HG02840 (cell line): ENCODE measurements around the gene GRID1.

Experiments used
- ATAC-seq: cut with Tn5 transposase; IDR thresholded peaks from one replicate; pipeline ENCODE4 v1.9.1; 2021; ENCODE audit warnings: mild to moderate bottlenecking, moderate library complexity, moderate number of reproducible peaks; ENCODE audit not compliant: unreplicated experiment, low FRiP score

Gene GRID1

GRCh38 chr10:85604136-85604725 is 762.4 kb downstream of the GRID1 start:
- no peak for ATAC-seq

- ATAC-seq: no peak
These were observed 763.2 kb downstream of the GRID1 start for GRCh38 chr10:85603151-85603940.

DNA sequence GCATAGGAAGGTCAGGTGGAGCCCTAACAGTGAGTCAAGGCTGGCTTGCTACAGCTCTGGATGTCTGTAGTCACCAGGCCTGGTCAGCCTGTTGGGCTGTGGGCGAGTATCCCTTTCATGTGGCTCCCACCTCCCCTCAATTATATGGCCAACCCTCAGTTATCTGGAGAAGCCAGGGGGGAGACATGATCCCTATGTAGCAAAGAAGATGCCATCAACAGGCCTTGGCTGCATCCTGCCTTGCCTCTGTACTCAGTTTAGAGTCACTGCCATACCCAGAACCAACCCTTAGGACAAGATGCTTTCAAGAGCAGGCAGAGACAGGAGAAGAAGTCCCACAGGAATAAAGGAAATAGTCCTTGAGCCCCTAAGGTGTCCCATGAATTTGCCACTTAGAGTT is 763.9 kb downstream of the GRID1 start:
- no peak for ATAC-seq

GRCh38 chr10:85602306-85602705 is 764.3 kb downstream of the GRID1 start:
- ATAC-seq: no peak

DNA sequence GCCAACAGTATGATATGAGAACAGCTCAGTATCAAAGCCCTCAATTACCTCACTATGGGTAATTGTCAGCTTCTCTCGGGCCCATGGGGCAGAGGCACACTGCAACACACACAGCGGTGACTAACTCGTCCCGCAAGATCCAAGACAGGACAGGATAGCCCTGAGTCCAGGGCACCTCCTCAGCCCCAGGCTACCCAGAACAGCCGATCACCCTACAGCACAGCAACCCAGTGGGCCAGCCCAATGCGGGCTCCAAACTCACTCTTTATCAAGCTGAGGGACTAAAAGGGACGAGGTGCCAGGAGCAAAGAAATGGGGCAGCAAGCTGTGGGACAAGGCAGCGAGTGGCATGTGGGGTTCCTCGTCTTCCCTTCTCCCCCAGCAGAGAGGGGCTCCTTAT is 765.1 kb downstream of the GRID1 start:
- ATAC-seq: no peak

GRCh38 chr10:85600744-85601081 is 765.9 kb downstream of the GRID1 start:
- ATAC-seq: no peak

DNA sequence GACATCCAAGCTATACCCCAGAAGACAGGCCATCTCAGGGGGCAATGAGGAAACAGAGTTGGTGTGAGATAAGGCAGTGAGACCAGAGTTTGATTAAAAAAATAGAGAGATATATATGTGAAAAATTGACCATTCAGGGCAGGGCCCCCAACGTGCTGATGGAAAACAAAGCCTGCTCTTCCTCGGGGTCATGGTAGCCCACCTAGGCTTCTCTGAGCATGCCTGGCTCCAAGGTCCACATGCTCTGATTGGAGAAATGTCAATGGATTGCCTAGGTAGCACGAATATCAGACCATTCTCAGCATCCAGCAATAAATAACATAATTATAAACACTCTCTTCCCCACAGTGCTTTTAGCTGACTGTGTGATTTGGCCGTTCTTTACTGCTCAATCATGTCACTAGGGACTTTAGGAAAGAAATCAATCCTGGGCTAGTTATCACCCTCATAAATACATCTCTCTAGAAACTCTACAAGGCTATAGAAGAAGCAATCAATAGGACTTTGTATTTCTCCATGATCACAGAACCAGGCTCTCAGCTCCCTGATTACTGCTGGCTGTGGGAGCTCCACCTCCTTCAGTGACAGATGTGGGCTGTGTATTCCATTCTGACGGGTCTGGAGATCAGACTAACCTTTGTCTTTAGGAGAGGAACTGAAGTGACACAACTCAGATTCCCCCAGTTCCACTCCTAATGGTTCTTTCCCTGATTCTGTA is 766.4 kb downstream of the GRID1 start:
- ATAC-seq: no peak

GRCh38 chr10:85599081-85599480 is 767.5 kb downstream of the GRID1 start:
- no peak for ATAC-seq

DNA sequence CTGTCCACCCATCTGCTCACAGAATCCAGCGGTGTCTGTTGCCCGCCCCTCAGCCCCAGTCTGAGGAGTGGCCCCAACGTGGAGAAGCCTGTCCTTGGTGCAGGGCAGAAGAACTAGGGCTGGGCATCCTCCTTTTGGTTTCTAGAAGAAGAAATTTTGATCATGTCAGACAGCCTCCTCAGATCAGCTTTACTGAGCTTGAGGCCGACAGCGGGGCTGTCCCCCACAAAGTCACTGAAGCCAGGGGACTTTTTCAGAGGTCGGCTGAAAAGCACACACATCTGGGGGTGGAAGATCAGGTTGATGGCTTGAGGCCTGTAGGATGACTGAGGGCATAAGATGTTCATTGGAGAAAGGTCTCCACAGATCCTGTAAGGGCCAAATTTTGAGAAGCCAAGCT is 767.9 kb downstream of the GRID1 start:
- no peak for ATAC-seq

- ATAC-seq: no peak
These were observed 769.6 kb downstream of the GRID1 start for GRCh38 chr10:85597006-85597405.

DNA sequence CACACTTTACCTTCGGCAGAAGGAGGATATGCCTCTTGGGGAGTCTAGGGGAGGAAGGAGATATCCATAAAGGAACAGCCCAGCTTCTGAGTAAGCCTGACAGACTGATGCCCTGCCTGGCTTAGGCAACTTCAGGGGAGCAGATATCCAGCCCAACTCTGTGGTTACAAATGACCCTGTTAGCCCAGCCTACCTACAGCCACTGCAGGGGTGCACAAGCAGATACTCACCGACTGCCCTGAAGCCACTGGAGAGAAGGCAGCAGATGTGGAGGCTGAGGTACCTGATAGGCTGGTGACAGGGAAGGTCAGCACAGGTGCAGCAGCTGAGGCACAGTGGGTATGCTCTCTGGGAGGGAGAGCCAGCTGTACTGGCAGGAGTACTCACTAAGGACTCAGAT is 770.2 kb downstream of the GRID1 start:
- no peak for ATAC-seq

- ATAC-seq: no peak
These were observed 772.4 kb downstream of the GRID1 start for GRCh38 chr10:85594239-85594638.

GRCh38 chr10:85593226-85593772 is 773.3 kb downstream of the GRID1 start:
- ATAC-seq: no peak

GRCh38 chr10:85581371-85581770 is 785.2 kb downstream of the GRID1 start:
- ATAC-seq: no peak

DNA sequence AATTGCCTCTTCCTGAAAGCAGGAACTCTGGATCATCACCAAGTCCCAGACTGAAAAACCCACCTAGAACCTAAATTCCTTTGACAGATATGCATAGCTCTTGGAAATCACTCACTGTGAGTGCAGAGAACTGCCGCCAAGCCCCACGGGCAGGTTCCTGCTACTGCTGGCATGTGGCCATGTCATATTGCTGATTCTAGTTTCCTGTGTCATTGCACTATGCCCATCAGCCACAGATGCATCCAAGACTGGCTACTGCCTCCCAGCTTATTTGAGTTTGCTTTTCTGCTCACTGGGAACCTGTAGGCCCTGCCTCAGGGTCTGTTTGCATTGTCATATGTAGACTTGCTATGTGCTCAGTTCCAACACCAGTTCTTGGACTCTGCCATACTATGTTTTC is 786.0 kb downstream of the GRID1 start:
- no peak for ATAC-seq

GRCh38 chr10:85578860-85579259 is 787.7 kb downstream of the GRID1 start:
- no peak for ATAC-seq

DNA sequence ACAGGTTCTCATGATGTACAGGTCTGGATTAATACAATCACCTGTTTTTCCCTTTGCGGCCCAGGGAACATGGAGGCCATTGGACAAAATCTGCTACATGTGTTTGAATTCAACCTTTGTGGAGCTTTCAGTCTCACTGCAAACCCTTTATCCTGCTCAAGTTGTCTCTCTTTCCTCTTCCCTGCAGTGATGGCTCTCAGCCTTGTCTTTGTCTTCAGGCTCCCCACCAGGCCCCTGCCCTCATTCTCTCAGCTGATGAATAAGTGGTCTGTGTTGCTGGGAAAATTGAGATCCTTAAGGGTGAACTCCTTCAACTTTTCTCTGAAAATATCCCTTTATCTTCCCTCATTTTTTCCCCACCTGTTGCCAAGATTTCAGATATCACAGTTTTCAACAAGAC is 791.2 kb downstream of the GRID1 start:
- ATAC-seq: no peak

DNA sequence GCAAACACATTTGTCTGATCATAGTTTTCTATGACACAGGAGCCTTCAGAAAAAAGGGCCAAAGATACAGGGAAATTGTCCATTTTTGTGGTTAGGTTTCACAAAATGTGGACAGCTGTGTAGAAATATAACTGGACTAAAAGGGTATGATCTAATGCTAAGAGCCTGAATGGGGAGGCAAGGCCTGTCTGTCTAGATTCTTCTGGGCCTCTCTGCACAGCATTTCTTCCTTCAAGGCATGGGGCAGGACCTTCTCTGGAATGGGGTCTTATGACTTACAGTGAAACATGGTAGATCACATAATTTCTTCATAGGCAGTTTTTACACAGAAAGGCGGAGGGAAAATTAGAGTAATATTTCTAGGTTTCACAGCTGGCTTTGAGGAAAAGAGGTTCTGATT is 795.7 kb downstream of the GRID1 start:
- ATAC-seq: no peak

GRCh38 chr10:85565381-85565780 is 801.2 kb downstream of the GRID1 start:
- no peak for ATAC-seq

DNA sequence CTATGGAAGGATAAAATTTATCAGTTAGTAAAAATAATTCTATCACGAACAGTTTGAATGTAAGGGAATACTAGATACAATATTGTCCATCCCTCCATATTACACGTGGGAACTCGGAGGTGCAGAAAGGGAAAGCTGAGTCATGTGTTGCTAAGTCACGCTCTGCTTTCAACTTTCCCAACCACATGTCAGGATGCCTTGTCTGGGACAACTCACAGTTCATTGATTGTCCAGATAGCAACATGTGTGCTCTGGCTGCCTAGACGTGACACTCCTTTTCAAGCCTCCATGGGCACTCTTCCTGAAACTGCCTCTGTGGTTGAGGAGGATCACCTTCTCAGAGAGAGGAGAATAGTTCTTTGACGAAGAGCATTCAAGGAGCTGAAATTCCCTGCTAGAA is 808.1 kb downstream of the GRID1 start:
- no peak for ATAC-seq

DNA sequence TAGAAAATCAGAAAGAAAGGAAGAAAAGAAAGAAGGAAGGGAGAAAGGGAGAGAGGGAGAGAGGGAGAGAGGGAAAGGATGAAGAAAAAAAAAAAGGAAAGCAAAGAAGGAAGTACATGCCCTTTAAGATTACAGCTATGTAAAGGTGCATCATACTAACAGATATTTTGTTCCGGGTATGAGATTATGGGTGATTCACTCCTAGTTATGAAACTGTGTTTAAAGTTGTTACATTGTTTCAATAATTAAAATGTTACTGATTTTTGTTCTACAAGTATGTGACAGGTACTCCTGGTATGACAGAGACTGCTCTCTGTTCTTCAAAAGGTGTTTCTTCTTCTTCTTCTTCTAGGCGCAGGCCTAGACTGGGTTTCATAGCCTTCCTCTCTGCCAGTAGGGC is 808.9 kb downstream of the GRID1 start:
- no peak for ATAC-seq

DNA sequence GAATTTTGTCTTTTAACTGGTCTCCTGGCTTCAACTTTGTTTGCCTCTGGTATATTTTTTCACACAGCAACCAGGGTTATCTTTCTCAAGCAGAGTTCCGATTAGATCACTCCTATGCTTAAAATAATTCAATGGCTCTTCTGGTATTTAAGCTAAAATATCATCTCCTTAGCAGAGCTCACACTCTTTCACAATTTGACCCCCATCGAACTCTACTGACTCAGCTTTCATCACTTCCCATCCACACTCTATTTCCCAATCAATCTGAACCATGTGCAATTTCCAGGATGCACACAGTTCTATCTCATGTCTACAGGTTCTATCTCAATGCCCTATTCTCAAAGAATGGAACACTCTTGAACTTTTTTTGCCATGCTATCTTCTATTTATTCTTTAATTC is 809.5 kb downstream of the GRID1 start:
- no peak for ATAC-seq
